Hematopoietic multipotent progenitor cell treated with erythropoietin and hydrocortisone succinate and interleukin-3 and kit ligand, for 8 days (in vitro differentiated cells): ENCODE data around the gene MPPED1.
A peak's percentile ranks its signal among the peaks of the same experiment; 100 is the strongest.

ENCODE experiments used
- DNase-seq: peaks from one replicate; pipeline ENCODE4 v3.0.0-alpha.2; 2015

The MPPED1 gene

DNA sequence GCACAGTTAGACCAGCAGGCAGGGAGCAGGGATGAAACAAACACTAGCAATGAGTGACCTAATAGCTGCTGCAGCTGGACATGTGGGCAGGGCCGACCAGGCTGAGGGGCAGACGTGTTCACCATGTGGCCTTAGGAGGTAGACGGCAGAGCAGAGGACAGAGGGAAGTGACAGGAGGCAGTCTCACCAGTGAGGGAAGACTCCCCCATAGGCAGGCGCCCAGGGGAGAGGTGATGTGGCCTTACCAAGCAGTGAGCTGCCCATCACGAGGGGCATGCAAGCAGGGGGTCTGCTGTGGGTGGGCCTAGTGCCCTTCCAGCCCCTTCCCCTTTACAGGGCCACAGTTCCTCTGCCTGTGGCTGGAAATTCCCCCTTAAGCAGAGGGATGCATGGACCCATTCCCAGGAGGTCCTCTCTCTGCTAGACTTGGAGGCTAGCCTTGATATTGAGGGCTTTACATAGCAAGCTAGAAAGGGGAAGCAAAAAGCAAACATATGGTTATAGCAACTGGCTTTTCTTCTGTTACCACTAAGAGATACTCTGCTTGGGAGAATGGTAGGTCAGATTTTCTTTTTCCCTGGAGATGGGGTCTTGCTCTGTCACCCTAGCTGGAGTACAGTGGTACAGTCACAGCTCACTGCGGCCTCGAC lies 67.6 kb downstream of the MPPED1 start:
- no peak for DNase-seq

DNA sequence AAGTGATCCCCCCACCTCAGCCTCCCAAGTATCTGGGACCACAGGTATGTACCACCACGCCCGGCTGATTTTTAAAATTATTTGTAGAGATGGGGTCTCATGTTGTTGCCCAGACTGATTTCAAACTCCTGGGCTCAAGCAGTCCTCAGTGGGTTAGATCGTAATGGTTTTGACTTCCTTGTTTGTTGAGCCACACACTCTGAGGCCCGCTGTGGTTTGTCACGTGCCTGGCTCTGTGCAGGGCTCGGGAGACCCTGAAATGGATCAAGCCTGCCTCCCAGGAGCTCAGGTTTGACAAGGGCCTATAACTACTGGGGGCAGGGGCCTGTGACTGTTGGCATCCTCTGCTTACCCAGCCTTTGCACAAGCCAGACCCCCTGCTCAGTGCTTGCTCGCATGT lies 68.1 kb downstream of the MPPED1 start:
- DNase-seq = no peak

DNA sequence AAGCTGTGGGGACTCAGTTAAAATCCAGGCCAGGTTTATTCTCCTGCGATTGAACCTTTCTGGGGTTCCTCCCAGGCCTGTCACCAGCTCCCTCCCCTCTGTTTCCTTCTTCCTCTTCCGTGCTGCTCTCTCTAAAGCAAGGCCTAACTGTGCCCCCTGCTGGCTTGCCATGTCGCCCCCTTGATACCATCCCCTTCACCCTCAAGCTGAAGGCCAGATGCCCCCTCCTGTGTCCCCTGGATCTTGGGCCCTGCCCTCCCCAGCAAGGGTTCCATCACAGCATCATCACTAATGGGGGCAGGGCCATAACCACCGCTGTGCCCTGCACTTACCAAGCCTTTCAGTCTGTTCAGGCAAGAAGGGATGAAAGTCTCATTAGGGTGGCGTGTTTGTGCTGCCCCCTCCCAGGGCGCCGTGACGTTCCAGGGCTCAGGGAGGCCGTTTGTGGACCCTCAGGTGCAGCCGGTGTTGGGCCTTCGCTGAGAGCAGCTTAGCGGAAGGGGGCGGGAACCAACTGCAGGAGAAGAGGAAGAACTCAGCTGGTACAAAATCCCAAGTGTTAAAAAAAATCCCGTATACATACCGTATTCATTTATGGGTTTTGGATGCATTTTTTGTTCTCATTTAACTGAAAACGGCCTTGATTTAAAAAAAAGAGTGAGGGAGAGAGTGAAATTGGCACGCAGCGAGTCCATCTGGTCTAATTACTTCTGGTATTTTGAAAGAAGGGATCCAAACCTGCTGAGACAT lies 69.9 kb downstream of the MPPED1 start:
- DNase-seq = peak; percentile 16

DNA sequence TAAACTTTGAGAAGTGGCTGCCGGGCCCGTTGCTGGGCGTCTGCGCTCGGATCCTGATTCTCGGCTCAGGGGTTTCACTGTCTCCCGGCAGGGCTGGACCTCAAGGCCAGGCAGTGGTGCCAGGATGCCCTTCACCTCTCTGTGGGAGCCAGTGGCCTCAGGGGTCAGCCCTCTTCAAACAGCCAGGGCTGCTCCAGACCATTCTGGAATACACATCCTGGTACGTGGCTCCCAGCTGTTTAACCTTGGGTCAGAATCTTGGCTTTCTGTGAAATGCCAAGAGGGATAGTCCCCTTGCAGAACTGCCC lies 70.5 kb downstream of the MPPED1 start:
- no peak for DNase-seq

DNA sequence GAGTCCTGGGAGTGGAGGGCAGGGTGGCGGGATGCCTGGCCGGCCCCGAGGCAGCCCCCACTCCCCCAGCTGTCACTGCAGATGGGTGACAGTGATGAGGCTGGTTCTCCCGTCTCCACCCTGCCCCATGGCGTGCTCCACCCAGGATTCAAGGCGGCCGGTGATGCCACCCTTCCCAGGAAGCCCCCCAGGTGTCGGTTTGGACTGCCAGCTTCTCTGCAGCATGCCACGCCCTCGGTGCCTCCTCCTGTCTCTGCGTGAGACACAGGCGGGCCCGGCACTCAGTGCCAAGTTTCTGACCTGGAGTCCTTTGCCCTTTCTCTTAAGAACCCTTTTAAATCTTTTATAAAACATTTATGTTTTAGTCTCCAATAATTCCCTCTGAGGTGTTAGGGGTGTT lies 71.5 kb downstream of the MPPED1 start:
- DNase-seq = no peak

DNA sequence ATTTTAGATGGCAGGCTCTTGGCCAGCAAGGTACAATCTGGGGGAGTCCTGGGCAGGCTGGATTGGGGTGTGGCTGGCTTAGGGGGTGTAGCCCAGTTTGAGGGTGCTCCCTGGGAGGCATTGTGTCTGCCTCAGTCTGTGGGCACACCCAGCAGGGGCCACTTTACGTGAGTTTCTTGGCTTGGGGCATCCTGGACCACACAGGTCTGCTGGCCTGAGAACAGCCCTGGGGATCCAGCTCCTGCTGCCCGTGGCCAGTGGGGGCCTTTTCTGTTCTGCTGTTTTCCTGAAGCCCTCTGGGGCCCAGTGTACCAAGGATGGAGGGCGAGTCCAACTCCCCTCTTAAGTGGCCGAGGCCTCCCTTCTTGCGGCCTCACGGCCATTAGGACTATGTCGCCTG lies 71.9 kb downstream of the MPPED1 start:
- no peak for DNase-seq

DNA sequence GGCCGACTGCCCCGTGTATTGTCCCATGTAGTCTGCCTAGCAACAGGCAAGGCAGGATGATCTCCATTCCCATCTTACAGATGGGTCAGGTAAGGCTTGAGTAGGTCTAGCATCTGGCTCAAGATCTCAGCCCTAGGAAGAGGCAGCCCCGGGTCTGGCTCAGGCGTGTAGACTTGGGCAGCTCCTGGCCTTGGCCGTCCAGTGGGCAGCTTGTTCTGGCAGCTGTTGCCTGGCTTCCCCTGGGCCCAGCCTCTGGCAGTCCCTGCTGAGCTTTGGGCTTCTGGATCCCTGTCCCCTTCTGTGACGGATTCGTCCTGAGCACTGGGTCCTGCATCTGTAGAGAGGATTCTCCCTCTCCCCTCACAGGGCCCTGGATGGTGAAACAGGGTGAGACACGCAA lies 72.4 kb downstream of the MPPED1 start:
- DNase-seq = no peak

DNA sequence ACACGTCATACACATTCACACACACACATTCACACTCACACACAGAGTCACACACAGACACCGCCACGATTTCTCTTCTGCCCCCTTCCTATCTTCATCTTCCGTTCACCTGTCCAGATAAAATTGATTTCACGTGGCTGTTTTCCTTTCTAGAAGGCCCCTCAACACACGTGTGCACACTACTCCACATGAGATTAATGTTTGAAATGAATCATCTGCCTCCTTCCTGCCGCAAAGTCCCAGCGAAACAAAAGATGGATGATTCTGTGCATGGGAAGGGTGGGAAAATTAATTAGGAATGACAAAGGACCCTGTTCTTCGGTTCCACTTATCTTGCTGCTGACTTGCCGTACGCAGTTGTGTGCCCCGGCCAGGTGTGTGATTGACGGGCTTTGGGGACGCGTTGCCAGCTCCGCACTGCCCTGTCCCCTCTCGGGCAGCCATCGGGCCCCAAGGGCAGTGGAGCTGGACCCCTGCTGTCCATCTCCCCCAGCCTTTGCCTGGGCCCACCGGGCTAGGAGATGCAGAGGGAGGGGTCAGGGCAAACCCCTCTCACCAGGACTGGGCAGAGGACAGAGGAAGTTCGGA lies 73.8 kb downstream of the MPPED1 start:
- DNase-seq = no peak

DNA sequence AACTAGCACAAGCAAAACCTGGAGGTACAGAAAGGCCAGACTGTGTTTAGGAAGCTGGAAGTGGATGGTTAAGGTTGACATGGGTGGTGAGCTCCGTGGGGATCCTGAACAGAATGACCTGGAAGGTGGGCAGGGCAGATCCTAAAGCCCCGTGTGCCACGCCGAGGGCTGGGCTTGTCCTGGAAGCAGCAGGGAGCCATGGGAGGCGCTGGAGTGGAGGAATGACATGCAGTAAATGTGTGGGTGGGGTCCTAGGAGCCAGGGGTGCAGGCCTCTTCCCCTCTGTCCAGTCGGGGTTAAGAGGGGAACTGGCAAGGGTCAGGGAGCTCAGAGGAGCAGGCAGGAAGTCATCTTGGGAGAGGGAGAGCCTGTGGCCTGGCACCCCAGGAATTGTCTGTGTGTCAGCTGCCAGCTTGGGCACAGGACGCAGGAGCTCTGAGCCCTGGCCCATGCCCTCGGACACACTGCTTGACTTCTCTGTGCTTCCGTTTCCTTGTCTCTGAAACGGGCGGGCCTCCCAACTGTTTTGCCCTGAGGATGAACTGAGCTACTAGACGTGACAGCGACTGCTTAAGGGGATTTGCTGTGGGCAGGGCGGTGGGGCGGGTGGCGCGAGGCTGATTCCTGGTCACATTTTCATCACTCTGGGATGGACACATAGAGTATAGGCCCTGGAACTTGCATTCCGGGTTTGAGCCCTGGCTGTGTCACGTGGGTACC lies 75.7 kb downstream of the MPPED1 start:
- DNase-seq = no peak

DNA sequence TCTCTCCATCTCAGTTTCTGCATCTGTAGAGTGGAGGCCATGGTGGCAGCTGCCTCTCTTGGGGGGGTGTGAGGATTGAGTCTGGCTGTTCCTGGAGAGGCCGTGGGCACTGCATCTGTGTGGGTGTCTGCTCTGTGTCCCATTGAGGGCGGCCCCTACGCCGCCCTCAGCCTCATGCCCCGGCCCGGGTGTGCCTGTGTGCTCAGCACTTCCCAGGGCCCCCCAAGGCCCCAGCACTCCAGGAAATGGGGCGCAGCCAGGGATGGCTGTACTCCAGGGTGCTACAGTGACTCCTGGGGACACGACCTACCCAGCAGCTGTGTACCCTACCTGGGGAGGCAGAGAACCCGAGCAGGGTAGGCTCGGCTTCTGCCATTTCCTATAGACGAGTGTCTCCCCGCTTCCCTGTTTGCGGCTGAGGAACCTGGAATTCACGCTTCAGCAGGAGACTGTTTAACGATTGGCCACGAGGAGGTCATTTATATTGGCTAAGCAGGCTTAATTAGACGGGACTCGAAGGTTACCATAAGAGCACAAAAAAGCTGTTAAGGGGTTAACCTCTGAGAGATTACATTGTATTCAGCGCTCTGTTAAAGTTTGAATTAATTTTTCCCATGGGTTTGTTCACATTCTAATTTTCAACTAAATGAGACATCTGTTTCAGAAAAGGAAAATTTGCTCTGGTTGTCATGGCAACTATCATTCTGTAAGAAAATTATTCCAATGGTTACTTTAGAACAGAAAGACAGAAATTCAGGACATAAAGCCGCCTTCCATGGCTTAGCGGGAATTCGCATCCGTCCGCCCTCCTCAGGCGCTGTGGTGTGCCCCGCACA lies 76.4 kb downstream of the MPPED1 start:
- no peak for DNase-seq

DNA sequence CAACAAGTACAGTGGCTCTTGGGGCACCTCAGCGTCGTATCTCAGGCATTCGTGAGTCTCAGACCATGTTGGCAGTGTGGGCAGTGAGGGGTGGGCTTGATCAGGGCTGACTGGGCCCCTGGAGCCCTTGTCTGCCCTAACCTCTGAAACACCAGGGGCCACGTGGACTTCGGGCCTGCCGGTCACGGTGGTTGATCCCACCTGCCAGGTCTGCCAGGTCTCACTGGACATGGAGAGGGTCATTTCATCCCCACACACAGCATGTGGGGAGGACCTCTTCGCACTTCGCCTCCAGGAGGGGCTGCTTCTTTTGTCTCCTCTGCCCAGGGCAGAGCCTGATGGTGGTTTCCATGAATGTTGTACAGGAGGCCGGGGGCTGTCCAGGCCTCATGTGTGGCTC lies 77.1 kb downstream of the MPPED1 start:
- DNase-seq = no peak

DNA sequence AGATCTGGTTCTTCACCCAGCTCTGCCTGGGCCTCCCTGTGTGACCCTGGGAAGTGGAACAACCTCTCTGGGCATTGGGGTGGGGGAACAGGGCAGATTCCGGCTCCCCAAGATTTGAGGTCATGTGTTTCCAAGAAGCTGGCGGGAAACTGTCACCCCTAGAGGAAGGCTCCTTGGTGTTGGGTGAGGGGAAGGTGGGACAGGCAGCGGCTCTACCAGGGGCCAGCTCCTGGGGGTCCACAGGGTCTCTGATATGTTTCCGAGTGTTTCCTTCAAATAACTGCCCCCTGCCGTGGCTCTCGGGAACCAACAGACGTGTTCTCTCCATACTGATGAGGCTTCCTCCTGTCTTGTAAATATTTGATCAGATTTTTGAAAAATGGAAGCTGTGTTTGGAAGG lies 78.5 kb downstream of the MPPED1 start:
- DNase-seq = no peak

DNA sequence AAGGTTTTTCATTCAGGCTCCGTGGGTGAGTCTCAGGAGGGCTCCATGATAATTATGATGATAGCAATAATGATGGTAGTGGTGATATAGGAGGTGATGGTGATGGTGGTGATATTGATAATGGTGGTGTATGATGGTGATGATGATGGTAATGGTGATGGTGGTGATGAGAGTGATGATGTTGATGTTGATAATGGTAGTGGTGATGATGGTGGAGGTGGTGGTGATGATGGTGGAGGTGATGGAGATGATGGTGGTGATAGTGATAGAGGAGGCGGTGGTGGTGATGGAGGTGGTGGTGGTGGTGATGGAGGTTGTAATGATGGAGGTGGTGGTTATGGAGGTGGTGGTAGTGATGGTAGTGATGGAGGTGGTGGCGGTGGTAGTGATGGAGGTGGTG lies 79.4 kb downstream of the MPPED1 start:
- DNase-seq = no peak

DNA sequence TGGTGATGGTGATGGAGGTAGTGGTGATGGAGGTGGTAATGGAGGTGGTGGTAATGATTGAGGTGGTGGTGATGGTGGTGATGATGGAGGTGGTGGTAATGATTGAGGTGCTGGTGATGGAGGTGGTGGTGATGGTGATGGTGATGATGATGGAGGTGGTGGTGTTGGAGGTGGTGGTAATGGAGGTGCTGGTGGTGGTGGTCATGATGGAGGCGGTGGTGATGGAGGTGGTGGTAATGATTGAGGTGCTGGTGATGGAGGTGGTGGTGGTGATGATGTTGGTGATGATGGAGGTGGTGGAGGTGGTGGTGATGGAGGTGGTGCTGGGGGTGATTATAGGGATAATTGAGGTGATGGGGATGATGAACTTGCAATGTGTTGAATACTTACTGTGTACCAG lies 79.9 kb downstream of the MPPED1 start:
- no peak for DNase-seq

DNA sequence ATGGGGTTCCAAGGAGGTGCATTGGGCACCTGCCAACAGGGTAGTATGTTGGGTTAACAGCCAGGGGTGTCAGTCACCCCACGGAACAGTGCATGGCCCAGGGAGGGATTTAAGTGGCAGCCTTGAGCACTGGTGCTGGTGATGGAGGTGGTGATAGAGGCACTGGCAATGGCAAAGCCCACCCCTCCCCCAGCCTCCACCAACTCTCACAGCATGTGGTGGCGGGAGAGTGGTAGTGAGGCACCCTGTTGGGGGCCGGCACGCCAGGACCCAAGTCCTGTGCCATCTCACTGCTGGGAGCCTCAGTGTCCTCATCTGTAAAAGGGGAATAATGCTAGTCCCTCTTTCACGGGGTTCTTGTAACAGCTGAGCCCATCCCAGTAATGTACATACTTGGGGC lies 81.5 kb downstream of the MPPED1 start:
- DNase-seq = no peak

DNA sequence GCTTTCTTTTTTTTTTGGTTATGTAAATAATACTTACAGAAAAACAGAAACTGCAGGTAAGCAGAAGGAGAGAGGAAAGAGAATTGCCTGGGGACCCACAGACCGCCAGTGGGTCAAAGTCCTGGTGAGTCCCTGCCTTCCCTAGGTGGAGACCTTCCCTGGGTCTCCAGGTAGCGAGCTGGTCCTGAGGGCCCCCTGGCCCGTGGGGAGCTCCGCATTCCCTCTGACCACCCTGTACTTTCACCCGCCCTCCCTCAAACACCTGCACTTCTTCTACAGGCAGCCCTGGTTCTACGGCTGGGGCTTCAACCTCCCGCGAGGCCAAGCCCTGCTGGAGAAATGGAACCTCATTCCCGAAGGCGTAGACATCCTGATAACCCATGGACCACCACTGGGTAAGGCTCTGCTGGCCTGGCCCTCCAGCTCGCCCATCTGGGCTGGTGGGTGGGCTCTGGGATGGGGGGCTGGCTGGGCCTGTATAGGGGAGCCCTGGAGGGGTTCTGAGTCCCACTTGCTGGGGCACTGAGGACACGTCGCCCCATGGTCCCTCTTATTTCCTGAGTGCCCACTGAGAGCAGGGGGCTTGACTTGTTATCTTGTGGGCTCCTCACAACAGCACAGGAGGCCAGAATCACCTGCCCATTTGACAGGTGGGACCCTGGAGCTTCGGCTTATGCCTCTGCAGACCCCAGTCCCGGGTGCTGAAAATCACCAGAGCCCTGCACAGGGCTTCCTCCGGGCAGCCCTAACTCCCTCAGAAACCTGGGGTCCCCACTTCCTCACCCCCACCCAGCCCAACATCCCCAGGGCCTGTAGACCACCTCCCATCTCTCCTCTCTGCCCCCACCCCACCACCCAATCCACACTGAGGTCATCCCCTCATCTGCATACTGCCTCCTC lies 86.4 kb downstream of the MPPED1 start:
- DNase-seq = no peak

DNA sequence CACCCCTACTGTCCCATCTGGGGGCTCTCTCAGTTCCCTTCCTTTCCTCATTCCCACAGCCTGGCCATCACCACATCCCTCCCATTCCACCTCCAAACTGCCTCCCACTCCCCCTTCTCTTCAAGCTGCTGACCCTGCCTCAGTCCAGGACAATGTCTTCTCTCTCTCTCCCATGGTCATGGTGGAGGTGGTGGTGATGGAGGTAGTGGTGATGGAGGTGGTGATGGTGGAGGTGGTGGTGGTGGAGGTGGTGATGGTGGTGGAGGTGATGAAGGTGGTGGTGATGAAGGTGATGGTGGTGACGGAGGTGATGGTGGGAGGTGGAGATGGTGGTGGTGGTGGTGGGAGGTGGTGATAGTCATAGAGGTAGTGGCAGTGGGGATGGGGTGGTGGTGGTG lies 87.0 kb downstream of the MPPED1 start:
- DNase-seq = no peak

DNA sequence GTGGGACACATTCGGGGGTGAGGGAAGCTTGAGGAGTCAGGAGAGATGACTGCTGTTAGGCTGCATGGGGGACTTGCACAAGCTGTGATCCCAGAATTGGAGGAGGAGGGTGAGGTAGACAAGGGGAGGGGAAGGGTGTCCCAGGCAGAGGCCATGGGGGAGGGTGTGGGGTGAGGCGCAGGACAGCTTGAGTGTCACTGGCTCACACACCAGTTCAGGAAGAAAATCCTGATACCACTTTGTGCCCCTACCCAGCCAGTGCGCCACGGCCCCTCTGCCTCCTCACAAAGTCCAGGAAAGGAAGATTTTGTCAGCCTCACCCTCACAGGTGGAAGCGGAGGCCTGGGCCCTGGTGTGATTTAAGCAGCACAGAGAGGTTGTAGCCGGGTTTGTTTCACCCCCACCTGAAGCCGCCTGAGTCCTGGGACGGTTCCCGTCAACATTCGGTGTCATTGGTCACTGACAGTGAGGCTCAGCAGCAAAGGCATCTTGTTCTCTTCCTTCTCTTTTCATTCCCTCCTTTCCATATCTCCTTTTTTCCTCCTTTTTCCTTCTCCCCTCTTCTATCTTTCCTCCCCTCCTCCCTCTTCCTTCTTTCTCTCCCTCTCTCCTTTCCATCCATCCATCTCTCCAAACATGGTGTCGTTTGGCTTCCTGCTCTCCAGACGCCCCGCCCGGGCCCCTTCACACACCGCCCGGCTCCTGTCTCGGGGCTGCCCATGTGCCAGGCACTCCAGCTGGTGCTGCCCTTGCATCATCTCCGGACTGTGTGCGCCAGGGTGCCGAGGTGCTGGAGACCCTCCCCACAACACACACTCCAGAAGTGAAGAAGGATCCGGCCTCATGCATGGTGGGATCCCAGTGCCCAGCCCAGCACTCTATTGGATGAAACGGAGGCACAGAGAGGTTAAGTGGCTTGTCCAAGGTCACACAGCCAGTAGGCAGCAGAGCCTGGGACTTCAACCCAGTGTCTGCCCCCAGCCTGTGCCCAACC lies 89.3 kb downstream of the MPPED1 start:
- DNase-seq = no peak

DNA sequence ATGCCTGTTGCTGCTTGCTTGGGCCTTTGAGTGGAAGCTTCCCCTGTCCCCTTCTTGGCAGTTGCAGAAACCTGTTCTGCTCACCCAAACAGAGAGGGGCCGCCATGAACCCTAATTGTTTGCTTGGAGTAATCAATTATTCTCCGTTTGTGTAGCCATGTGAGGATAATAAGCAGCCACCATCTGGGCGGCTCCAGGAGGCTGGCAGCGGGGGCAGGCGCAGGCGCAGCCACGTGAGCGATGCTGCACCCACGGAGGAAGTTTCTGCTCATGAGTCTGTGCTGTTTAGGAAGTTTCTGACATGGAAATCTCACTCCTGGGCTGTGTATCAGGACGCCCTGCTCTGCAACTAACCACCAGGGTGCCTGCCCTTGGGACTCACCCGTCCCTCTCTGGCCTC lies 90.1 kb downstream of the MPPED1 start:
- no peak for DNase-seq

DNA sequence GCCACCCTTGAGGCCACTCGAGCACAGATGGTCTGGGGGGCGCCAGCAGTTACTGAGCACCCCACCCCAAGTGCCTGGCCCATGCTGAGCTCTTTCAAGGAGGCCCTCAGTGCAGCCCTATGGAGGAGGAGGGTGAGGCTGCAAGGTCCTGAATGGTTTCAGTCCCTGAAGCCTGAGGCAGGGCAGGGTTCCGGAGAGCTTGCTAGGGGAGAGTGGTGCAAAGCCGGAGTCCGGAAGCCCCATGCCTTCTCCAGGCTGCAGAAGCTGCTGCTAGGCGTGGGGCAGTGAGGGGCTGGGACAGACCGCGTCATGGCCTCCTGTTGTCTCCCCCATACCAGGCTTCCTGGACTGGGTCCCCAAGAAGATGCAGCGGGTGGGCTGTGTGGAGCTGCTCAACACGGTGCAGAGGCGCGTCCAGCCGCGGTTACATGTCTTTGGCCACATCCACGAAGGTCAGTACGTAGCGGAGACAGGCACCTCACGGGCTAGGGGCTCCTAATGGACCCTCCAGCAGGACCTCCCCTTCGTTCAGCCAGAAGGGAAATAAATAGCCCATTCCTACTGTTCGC lies 90.6 kb downstream of the MPPED1 start:
- no peak for DNase-seq
